NCI-H82 treated with DMSO at 0.1 percent for 48 hours (cell line): ENCODE data around the gene POLN.
"Not testable (repeated sequence)": the region's sequence is repeated elsewhere in the genome, so short reads cannot be mapped to it uniquely, and the experiment has no call there.

ENCODE experiments used
- DNase-seq: peaks from one replicate; lab custom pipeline; 2025; ENCODE audit not compliant: unreplicated experiment; lab: John Stamatoyannopoulos, UW

Gene POLN

GRCh38 chr4:2220016-2220630, 21.8 kb downstream of the POLN start:
- DNase-seq, result peak; percentile 14

GRCh38 chr4:2219233-2219760, 22.6 kb downstream of the POLN start:
- DNase-seq, result no peak

GRCh38 chr4:2218436-2218835, 23.5 kb downstream of the POLN start:
- no peak for DNase-seq

GRCh38 chr4:2217726-2218125, 24.2 kb downstream of the POLN start:
- DNase-seq, result no peak

- DNase-seq, result no peak
These were observed 29.1 kb downstream of the POLN start for GRCh38 chr4:2212831-2213230.

GRCh38 chr4:2202789-2203188, 39.1 kb downstream of the POLN start:
- DNase-seq, result not testable (repeated sequence)

GRCh38 chr4:2194496-2194895, 47.4 kb downstream of the POLN start:
- no peak for DNase-seq

- DNase-seq, result no peak
These were observed 48.6 kb downstream of the POLN start for GRCh38 chr4:2193326-2193725.

- DNase-seq, result no peak
These were observed 55.1 kb downstream of the POLN start for GRCh38 chr4:2186865-2187172.

- DNase-seq, result no peak
These were observed 55.6 kb downstream of the POLN start for GRCh38 chr4:2186133-2186864.

GRCh38 chr4:2183394-2183793, 58.5 kb downstream of the POLN start:
- DNase-seq, result no peak

- no peak for DNase-seq
These were observed 58.9 kb downstream of the POLN start for GRCh38 chr4:2182994-2183393.

GRCh38 chr4:2180410-2180809, 61.5 kb downstream of the POLN start:
- DNase-seq, result no peak

GRCh38 chr4:2179717-2180116, 62.2 kb downstream of the POLN start:
- DNase-seq, result no peak

GRCh38 chr4:2178986-2179385, 62.9 kb downstream of the POLN start:
- DNase-seq, result no peak

- no peak for DNase-seq
These were observed 64.4 kb downstream of the POLN start for GRCh38 chr4:2177443-2178093.

- DNase-seq, result no peak
These were observed 65.8 kb downstream of the POLN start for GRCh38 chr4:2175990-2176698.

- no peak for DNase-seq
These were observed 67.9 kb downstream of the POLN start for GRCh38 chr4:2174061-2174460.

- DNase-seq, result no peak
These were observed 69.2 kb downstream of the POLN start for GRCh38 chr4:2172627-2173231.

GRCh38 chr4:2172161-2172560, 69.8 kb downstream of the POLN start:
- no peak for DNase-seq
